ENCODE measurements around the gene LDB3.

LDB3 gene

GRCh38 chr10:86673216-86673826 is 5.0 kb downstream of the LDB3 start:
- no peaks in the 10 kb centered on the region for H3K79me2 ChIP-seq (ENCODE audit: low read length)
- no peak for DNase-seq
- no peak overlapping the region for H3K9ac ChIP-seq (ENCODE audit: low read length)
- no peaks in the 10 kb centered on the region for H3K27me3 ChIP-seq (replicated peaks; ENCODE audit: insufficient read depth, low read length)
- H4K20me1 ChIP-seq (ENCODE audit: insufficient read depth, low read length): no peaks in the 10 kb centered on the region
- no peaks in the 10 kb centered on the region for H3K4me1 ChIP-seq (ENCODE audit: low read length)
- H3K4me3 ChIP-seq (ENCODE audit: low read length): no peak overlapping the region
- H2AFZ ChIP-seq (ENCODE audit: low read length): no peak overlapping the region
- H3K4me2 ChIP-seq (ENCODE audit: low read depth, low read length): no peak overlapping the region
- H3K9me2 ChIP-seq (replicated peaks; ENCODE audit: insufficient read depth, low read length): no peaks in the 10 kb centered on the region
- H3K36me3 ChIP-seq (replicated peaks; ENCODE audit: insufficient read depth, low read length): no peaks in the 10 kb centered on the region
- H3K27ac ChIP-seq (ENCODE audit: low read length): no peak overlapping the region
- no peak for TF ChIP-seq CTCF (IDR thresholded peaks at IDR 0.05; ENCODE audit: low read length)
- TF ChIP-seq EZH2phosphoT487 (IDR thresholded peaks at IDR 0.05; ENCODE audit: low read length): no peak
- no peak for TF ChIP-seq EZH2 (optimal IDR thresholded peaks at IDR 0.05; ENCODE audit: low read depth, low read length)
- H3K9me3 ChIP-seq (replicated peaks; ENCODE audit: insufficient read depth, low read length): no peaks in the 10 kb centered on the region
- H3F3A ChIP-seq (ENCODE audit: insufficient read depth, low read length): no peaks in the 10 kb centered on the region

- Histone ChIP-seq H2AFZ (ENCODE audit: low read length) (no peak overlapping the region), H3K4me3 (ENCODE audit: low read length) (no peak overlapping the region), H3K27ac (ENCODE audit: low read length) (no peak overlapping the region), H3K9me2 (replicated peaks; ENCODE audit: insufficient read depth, low read length) (no peaks in the 10 kb centered on the region), H3K4me2 (ENCODE audit: low read depth, low read length) (no peak overlapping the region), H4K20me1 (ENCODE audit: insufficient read depth, low read length) (no peaks in the 10 kb centered on the region), H3K79me2 (ENCODE audit: low read length) (no peaks in the 10 kb centered on the region), H3K9me3 (replicated peaks; ENCODE audit: insufficient read depth, low read length) (no peaks in the 10 kb centered on the region), H3K27me3 (replicated peaks; ENCODE audit: insufficient read depth, low read length) (no peaks in the 10 kb centered on the region), H3K9ac (ENCODE audit: low read length) (no peak overlapping the region), H3F3A (ENCODE audit: insufficient read depth, low read length) (no peaks in the 10 kb centered on the region), H3K36me3 (replicated peaks; ENCODE audit: insufficient read depth, low read length) (no peaks in the 10 kb centered on the region), H3K4me1 (ENCODE audit: low read length) (no peaks in the 10 kb centered on the region)
- no peak for TF ChIP-seq EZH2phosphoT487 (IDR thresholded peaks at IDR 0.05; ENCODE audit: low read length)
- no peak for TF ChIP-seq EZH2 (optimal IDR thresholded peaks at IDR 0.05; ENCODE audit: low read depth, low read length)
- no peak for TF ChIP-seq CTCF (IDR thresholded peaks at IDR 0.05; ENCODE audit: low read length)
- DNase-seq: no peak
Observed at GRCh38 chr10:86673827-86674581, 5.7 kb downstream of the LDB3 start.

- no peaks in the 10 kb centered on the region for H3F3A ChIP-seq (ENCODE audit: insufficient read depth, low read length)
- H3K27ac ChIP-seq (ENCODE audit: low read length): no peak overlapping the region
- H3K4me2 ChIP-seq (ENCODE audit: low read depth, low read length): no peak overlapping the region
- no peaks in the 10 kb centered on the region for H3K4me1 ChIP-seq (ENCODE audit: low read length)
- no peaks in the 10 kb centered on the region for H3K36me3 ChIP-seq (replicated peaks; ENCODE audit: insufficient read depth, low read length)
- H3K9me3 ChIP-seq (replicated peaks; ENCODE audit: insufficient read depth, low read length): no peaks in the 10 kb centered on the region
- TF ChIP-seq CTCF (IDR thresholded peaks at IDR 0.05; ENCODE audit: low read length): no peak
- TF ChIP-seq EZH2phosphoT487 (IDR thresholded peaks at IDR 0.05; ENCODE audit: low read length): no peak
- no peak for TF ChIP-seq EZH2 (optimal IDR thresholded peaks at IDR 0.05; ENCODE audit: low read depth, low read length)
- no peak overlapping the region for H2AFZ ChIP-seq (ENCODE audit: low read length)
- no peaks in the 10 kb centered on the region for H3K27me3 ChIP-seq (replicated peaks; ENCODE audit: insufficient read depth, low read length)
- no peaks in the 10 kb centered on the region for H3K9me2 ChIP-seq (replicated peaks; ENCODE audit: insufficient read depth, low read length)
- H4K20me1 ChIP-seq (ENCODE audit: insufficient read depth, low read length): no peaks in the 10 kb centered on the region
- no peak overlapping the region for H3K4me3 ChIP-seq (ENCODE audit: low read length)
- no peak for DNase-seq
- no peak overlapping the region for H3K9ac ChIP-seq (ENCODE audit: low read length)
- H3K79me2 ChIP-seq (ENCODE audit: low read length): no peaks in the 10 kb centered on the region
Observed at GRCh38 chr10:86674912-86675311, 6.6 kb downstream of the LDB3 start.
